Activated T-cell treated with anti-CD3 and anti-CD28 coated beads, Interleukin-2, amount 50 U/mL, for 24 hours (primary cell): Measurements from ENCODE around the gene WASF1.
"Not testable (repeated sequence)": the region's sequence is repeated elsewhere in the genome, so short reads cannot be mapped to it uniquely, and the experiment has no call there.

ENCODE experiments used
- DNase-seq: peaks from one replicate; pipeline ENCODE4 v3.0.0-alpha.2; 2020
- H3K27ac Mint-ChIP-seq: 2 replicates; pipeline ENCODE4 v1.8.0; 2020; ENCODE audit warnings: mild to moderate bottlenecking, mixed read lengths
- H3K27me3 Mint-ChIP-seq: 2 replicates; pipeline ENCODE4 v1.8.0; 2020; ENCODE audit warnings: mixed read lengths
- H3K36me3 Mint-ChIP-seq: 2 replicates; pipeline ENCODE4 v1.8.0; 2020; ENCODE audit warnings: low read depth, mixed read lengths
- H3K4me1 Mint-ChIP-seq: 2 replicates; pipeline ENCODE4 v1.8.0; 2020; ENCODE audit warnings: low read depth, mixed read lengths
- H3K4me3 Mint-ChIP-seq: 2 replicates; pipeline ENCODE4 v1.8.0; 2020; ENCODE audit warnings: mild to moderate bottlenecking, moderate library complexity, mixed read lengths
- H3K9me3 Mint-ChIP-seq: 2 replicates; pipeline ENCODE4 v1.8.0; 2020; ENCODE audit warnings: mixed read lengths

Gene WASF1

DNA sequence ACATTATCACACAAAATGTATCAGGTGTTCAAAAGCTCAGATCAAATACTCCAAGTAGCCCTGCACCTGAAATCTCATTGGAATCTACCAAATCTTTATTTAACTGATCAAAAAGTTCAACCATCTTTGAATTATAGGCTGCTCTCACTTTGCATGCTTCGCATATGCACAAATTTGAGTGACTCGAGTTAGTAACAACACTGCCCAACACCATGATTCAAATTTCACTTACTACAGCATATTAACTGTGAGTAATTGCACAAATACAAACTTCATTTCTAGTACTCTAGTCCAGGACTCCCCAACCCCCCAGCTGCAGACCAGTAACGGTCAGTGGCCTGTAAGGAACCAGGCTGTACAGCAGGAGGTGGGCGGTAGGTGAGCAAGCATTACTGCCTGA is 51.1 kb downstream of the WASF1 start:
- Mint-ChIP-seq H3K9me3 (no peaks in the 10 kb centered on the region), H3K4me1 (no peaks in the 10 kb centered on the region), H3K27me3 (no peaks in the 10 kb centered on the region), H3K36me3 (no peaks in the 10 kb centered on the region), H3K4me3 (no peak overlapping the region), H3K27ac (no peak overlapping the region)
- DNase-seq, result no peak

DNA sequence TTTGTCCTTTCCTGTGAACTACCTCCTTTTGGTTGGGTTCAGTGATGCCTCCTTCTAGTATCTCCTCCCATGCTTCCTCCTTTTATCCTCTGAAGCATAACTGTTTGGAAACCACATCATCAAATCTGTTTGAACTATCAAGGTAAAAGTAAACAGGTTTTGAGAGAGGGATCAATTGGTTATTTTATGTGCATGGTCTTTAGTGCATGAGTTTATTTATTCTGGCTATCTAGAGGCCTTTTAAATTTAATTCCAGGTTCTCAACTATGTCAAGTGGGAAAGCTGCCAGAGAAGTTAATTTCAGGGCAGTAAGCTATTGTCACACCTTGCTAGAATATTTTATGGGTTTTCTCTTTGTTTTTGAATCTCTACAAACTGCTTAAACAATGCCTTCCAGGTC is 54.1 kb downstream of the WASF1 start:
- Mint-ChIP-seq H3K36me3 (no peaks in the 10 kb centered on the region), H3K9me3 (no peaks in the 10 kb centered on the region), H3K4me1 (no peaks in the 10 kb centered on the region), H3K27ac (no peak overlapping the region), H3K27me3 (no peaks in the 10 kb centered on the region), H3K4me3 (no peak overlapping the region)
- DNase-seq, result no peak

DNA sequence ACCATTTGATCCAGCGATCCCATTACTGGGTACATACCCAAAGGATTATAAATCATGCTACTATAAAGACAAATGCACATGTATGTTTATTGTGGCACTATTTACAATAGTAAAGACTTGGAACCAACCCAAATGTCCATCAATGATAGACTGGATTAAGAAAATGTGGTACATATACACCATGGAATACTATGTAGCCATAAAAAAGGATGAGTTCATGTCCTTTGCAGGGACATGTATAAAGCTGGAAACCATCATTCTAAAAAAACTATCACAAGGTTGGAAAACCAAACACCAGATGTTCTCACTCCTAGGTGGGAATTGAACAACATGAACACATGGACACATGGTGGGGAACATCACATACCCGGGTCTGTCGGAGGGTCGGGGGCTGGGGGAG is 57.8 kb downstream of the WASF1 start:
- H3K4me1 Mint-ChIP-seq, H3K27me3 Mint-ChIP-seq, DNase-seq, H3K4me3 Mint-ChIP-seq, H3K27ac Mint-ChIP-seq, H3K36me3 Mint-ChIP-seq, H3K9me3 Mint-ChIP-seq: not testable (repeated sequence)

GRCh38 chr6:110116258-110116657 is 63.2 kb downstream of the WASF1 start:
- Mint-ChIP-seq H3K36me3 (no peaks in the 10 kb centered on the region), H3K4me1 (no peaks in the 10 kb centered on the region), H3K27ac (no peak overlapping the region), H3K4me3 (no peak overlapping the region), H3K9me3 (no peaks in the 10 kb centered on the region), H3K27me3 (no peaks in the 10 kb centered on the region)
- no peak for DNase-seq

- Mint-ChIP-seq H3K4me3 (no peak overlapping the region), H3K4me1 (no peaks in the 10 kb centered on the region), H3K27ac (no peak overlapping the region), H3K36me3 (no peaks in the 10 kb centered on the region), H3K27me3 (no peaks in the 10 kb centered on the region), H3K9me3 (no peaks in the 10 kb centered on the region)
- no peak for DNase-seq
Measured at GRCh38 chr6:110114004-110114403, 65.5 kb downstream of the WASF1 start.

- Mint-ChIP-seq H3K36me3 (no peaks in the 10 kb centered on the region), H3K27ac (no peak overlapping the region), H3K4me1 (no peaks in the 10 kb centered on the region), H3K27me3 (no peaks in the 10 kb centered on the region), H3K9me3 (no peaks in the 10 kb centered on the region), H3K4me3 (no peak overlapping the region)
- DNase-seq, result no peak
Measured at GRCh38 chr6:110105296-110105695, 74.2 kb downstream of the WASF1 start.

DNA sequence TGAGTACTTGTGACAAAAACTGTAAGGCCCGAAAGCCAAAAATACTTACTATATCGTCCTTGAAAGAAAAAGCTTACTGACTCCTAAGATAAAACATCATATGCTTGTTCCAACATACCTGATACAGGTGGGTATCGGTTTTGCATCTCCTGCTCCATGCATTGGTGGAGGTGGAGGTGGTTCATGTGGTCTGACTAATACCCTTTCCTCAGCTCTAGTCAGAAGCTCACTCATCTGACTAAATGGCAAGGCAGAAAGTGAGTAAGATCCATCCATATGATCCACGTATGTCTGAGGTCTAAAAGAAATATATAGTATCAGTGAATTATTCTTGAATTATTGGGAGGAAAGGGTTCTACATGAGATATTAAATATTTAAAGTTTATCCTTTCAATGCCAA is 76.2 kb downstream of the WASF1 start:
- no peak overlapping the region for H3K4me3 Mint-ChIP-seq
- DNase-seq, result no peak
- no peak overlapping the region for H3K27ac Mint-ChIP-seq
- no peaks in the 10 kb centered on the region for H3K9me3 Mint-ChIP-seq
- H3K36me3 Mint-ChIP-seq, result no peaks in the 10 kb centered on the region
- no peaks in the 10 kb centered on the region for H3K4me1 Mint-ChIP-seq
- no peaks in the 10 kb centered on the region for H3K27me3 Mint-ChIP-seq

DNA sequence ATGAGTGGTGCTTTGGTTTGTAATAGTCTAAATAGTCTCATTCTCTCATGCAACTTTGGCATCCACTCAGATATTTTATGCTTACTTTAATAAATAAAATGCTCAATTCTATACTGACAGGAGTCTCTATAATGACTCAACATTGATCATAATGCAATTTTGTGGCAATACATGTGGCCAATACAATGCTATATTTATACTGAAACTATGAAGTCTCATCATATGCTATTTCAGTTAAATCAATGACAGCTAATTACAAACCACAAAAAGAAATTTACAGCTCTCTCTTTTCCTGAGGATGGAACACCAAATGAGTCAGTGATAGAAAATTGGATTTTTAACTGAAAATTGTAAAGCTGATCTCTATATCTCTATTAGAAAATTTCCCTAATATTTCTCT is 77.1 kb downstream of the WASF1 start:
- no peaks in the 10 kb centered on the region for H3K27me3 Mint-ChIP-seq

DNA sequence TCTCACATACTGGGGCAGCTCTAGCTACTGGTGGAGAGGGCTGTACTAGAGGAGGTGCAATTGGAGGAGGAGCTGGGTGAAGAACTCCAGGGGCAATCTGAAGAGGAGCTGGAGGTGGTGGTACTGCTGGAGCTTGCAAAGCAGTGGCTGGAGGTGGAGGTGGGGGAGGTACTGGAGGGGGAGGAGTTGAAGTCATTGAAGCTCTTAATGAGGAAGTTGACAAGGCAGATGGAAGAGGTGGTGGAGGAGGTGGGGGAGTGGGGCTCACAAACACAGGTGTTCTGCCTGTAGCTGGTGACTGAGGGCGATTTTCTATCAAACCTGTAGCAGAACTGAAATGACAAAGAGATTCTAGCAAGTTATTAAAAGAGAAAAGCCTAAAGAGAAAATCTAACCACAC is 77.6 kb downstream of the WASF1 start:
- no peak for DNase-seq
- Mint-ChIP-seq H3K36me3 (no peaks in the 10 kb centered on the region), H3K4me1 (no peaks in the 10 kb centered on the region), H3K27me3 (no peaks in the 10 kb centered on the region), H3K9me3 (no peaks in the 10 kb centered on the region), H3K4me3 (no peak overlapping the region), H3K27ac (no peak overlapping the region)

More for the DNA sequence above, 77.1 kb downstream of the WASF1 start:
- Mint-ChIP-seq H3K36me3 (no peaks in the 10 kb centered on the region), H3K9me3 (no peaks in the 10 kb centered on the region), H3K4me3 (no peak overlapping the region), H3K27ac (no peak overlapping the region), H3K4me1 (no peaks in the 10 kb centered on the region)
- DNase-seq, result no peak

DNA sequence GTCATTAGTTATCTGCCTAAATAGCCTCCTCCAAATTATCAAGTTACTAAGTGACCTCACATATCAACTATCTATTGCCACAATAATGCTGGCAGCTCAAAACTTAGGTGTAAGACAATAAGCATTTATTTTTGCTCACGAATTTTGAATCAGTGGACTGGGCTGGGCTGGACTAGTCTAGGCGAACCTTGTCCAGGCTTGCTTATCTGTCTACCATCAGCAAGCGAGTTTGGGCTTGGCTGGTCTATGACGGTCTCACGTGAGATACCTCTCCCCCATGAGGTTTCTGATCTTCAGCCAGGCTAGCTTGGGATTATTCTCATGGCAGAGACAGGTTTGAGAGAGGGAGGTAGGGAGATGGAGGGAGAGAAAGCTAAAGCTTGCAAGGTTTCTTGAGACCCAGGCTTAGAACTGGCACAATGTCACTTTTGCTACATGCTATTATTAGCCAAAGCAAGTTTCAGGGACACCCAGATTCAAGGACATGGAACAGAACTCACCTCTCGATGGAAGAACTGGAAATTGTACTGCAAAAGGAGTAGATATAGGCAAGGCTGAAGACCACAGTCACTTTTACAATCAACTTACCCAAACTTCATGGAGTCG is 80.9 kb downstream of the WASF1 start:
- H3K27ac Mint-ChIP-seq, result no peak overlapping the region
- H3K9me3 Mint-ChIP-seq, result no peaks in the 10 kb centered on the region
- H3K36me3 Mint-ChIP-seq, result no peaks in the 10 kb centered on the region
- no peaks in the 10 kb centered on the region for H3K27me3 Mint-ChIP-seq
- DNase-seq, result no peak
- H3K4me1 Mint-ChIP-seq, result no peaks in the 10 kb centered on the region
- no peak overlapping the region for H3K4me3 Mint-ChIP-seq

DNA sequence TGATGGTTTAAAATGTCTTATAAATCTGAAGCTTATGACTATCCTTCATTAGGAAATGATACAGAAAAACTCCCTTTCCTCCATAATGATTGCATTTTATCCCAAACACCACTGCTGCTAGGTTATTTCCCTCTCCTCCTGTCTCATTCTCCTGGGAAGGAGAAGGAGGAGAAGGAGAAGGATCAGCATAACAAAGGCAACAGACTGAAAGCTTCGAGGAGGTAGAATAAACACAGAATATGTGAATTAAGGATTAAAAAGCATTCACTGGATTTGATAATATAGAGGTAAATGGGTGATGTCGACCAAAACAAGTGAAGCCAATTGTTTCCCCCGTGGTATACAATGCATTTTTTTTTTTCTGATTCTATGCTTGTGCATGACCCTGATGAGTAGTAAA is 82.0 kb downstream of the WASF1 start:
- H3K4me1 Mint-ChIP-seq, result no peaks in the 10 kb centered on the region
- H3K9me3 Mint-ChIP-seq, result no peaks in the 10 kb centered on the region
- H3K27me3 Mint-ChIP-seq, result no peaks in the 10 kb centered on the region
- no peak for DNase-seq
- no peaks in the 10 kb centered on the region for H3K36me3 Mint-ChIP-seq
- H3K27ac Mint-ChIP-seq, result no peak overlapping the region
- H3K4me3 Mint-ChIP-seq, result no peak overlapping the region

DNA sequence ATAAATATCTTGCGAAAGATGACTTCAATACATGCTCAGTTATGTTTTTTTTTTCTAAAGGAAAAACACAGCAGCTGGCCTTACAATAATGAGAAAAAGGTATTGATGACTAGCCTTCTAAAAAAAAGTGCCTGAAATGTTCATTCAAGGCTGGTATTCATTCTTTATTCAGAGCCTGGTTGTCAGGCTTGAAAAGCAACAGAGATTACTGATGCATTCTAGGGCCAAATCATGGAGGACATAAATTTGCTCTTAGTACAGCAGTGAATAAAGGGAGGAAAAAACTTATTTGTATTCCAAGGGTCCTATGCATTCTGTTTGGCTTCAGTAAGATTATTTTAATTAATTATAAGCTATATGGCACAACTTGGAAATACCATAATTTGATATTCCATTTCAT is 83.5 kb downstream of the WASF1 start:
- Mint-ChIP-seq H3K36me3 (no peaks in the 10 kb centered on the region), H3K9me3 (no peaks in the 10 kb centered on the region), H3K4me3 (no peak overlapping the region), H3K27ac (no peak overlapping the region), H3K27me3 (no peaks in the 10 kb centered on the region), H3K4me1 (no peaks in the 10 kb centered on the region)
- DNase-seq, result no peak

DNA sequence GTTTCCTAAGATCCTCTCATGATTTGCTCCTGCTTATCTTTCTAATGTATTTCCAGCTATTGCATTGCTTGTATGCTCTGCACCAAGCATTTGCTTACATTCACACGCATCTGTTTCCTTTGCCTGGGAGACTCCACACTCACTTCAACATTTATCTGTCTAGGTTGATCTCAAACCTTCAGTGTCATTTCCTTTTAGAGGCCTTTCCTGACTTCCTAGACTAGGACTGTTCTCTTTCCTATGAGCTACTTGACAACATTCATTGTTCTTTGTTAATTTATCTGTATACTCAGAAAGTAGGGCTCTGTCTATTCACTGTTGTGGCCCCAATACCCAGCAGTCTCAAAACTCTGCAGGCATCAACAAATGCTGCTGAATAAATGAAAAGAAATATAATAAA is 84.4 kb downstream of the WASF1 start:
- Mint-ChIP-seq H3K4me1 (no peaks in the 10 kb centered on the region), H3K27ac (no peak overlapping the region), H3K36me3 (no peaks in the 10 kb centered on the region), H3K9me3 (no peaks in the 10 kb centered on the region), H3K27me3 (no peaks in the 10 kb centered on the region), H3K4me3 (no peak overlapping the region)
- DNase-seq, result no peak

- Mint-ChIP-seq H3K36me3 (no peaks in the 10 kb centered on the region), H3K27ac (no peak overlapping the region), H3K27me3 (no peaks in the 10 kb centered on the region), H3K9me3 (no peaks in the 10 kb centered on the region), H3K4me1 (no peaks in the 10 kb centered on the region), H3K4me3 (no peak overlapping the region)
- no peak for DNase-seq
Measured at GRCh38 chr6:110093981-110094380, 85.5 kb downstream of the WASF1 start.

DNA sequence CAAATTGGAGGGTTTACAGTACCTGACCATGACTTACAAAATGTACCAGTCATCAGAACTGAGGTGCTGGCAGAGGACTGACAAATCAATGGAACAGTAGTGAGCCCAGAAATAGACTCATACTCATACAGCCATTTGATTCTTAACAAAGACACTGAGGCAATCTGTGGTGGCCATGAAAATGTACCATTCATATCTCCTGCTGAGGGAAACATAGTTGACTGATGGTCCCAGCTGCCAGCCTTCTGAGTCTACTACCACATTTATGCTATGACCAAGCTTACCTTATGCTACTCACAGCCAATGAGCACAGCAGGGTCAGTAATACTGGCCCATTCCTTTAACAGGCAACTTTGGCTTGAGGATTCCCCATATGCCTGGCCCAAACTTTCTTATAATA is 88.6 kb downstream of the WASF1 start:
- H3K27me3 Mint-ChIP-seq, result peaks cover 12% of the 10 kb centered on the region
- no peaks in the 10 kb centered on the region for H3K9me3 Mint-ChIP-seq
- no peak for DNase-seq
- H3K4me1 Mint-ChIP-seq, result no peaks in the 10 kb centered on the region
- H3K27ac Mint-ChIP-seq, result no peak overlapping the region
- no peaks in the 10 kb centered on the region for H3K36me3 Mint-ChIP-seq
- H3K4me3 Mint-ChIP-seq, result no peak overlapping the region

- H3K4me1 Mint-ChIP-seq, result no peaks in the 10 kb centered on the region
- no peak overlapping the region for H3K4me3 Mint-ChIP-seq
- no peak overlapping the region for H3K27ac Mint-ChIP-seq
- no peaks in the 10 kb centered on the region for H3K36me3 Mint-ChIP-seq
- DNase-seq, result no peak
- peaks cover 19% of the 10 kb centered on the region for H3K27me3 Mint-ChIP-seq
- no peaks in the 10 kb centered on the region for H3K9me3 Mint-ChIP-seq
Measured at GRCh38 chr6:110089323-110089722, 90.1 kb downstream of the WASF1 start.
